Measurements from ENCODE around the gene TTBK2. TPM values are rescaled to one million over a fixed set of nuclear protein-coding genes. Genes with fewer than 3 reads are reported as not detected.

TTBK2 gene
- total RNA-seq, 2 donors from 2014 or later = 17.9 to 24.8 TPM

DNA sequence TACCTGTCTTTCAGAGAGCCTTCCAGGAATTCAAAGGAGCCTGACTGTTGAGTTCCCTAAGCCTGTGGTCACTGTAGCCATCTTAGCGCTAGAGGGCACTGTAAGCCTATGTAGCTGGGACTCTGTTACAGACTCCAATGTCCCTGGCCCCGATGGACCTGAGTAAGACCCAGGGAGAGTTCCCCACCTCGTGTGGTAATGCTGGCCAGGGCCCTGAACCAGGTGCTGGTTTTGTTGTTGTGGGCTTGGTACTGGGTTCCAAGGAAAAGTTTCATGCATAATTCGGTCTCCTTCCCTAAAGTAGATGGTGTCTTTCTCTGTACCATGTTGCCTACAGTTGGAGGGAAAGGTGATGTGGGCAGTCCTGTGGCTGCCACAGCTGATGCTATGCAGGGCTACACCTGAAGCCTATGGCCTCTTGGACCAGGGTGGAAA, 216.1 kb downstream of the TTBK2 start:
- no peaks in the 10 kb centered on the region for H3K9me3 Mint-ChIP-seq
- Histone ChIP-seq H3K9me3 (ENCODE audit: control insufficient read depth, low read length) (peaks cover 8% of the 10 kb centered on the region), H3K4me1 (ENCODE audit: control insufficient read depth, insufficient read depth, low read length) (no peaks in the 10 kb centered on the region), H3K36me3 (ENCODE audit: control insufficient read depth, insufficient read depth, low read length) (no peaks in the 10 kb centered on the region), H3K4me3 (ENCODE audit: low read length) (no peak overlapping the region), H3K9ac (ENCODE audit: extremely low read depth, low read length, poor library complexity, severe bottlenecking) (no peak overlapping the region), H3K27me3 (ENCODE audit: control insufficient read depth, insufficient read depth, low read length, poor library complexity, severe bottlenecking) (no peaks in the 10 kb centered on the region), H3K27ac (ENCODE audit: low read depth, low read length) (no peak overlapping the region)
- no peak overlapping the region for H3K4me3 Mint-ChIP-seq
- peaks cover 4% of the 10 kb centered on the region for H3K36me3 Mint-ChIP-seq (ENCODE audit: low read depth)
- no peak overlapping the region for H3K27ac Mint-ChIP-seq
- WGBS, 2 experiments (ENCODE audit: insufficient coverage in 1 of 2, insufficient read length in 1 of 2) = 46 to 65% methylated on average over 2 to 4 of the region's 4 CpGs
- H3K4me1 Mint-ChIP-seq = no peaks in the 10 kb centered on the region
- H3K27me3 Mint-ChIP-seq (ENCODE audit: insufficient read depth) = no peaks in the 10 kb centered on the region
- TF ChIP-seq, protein P1, sequence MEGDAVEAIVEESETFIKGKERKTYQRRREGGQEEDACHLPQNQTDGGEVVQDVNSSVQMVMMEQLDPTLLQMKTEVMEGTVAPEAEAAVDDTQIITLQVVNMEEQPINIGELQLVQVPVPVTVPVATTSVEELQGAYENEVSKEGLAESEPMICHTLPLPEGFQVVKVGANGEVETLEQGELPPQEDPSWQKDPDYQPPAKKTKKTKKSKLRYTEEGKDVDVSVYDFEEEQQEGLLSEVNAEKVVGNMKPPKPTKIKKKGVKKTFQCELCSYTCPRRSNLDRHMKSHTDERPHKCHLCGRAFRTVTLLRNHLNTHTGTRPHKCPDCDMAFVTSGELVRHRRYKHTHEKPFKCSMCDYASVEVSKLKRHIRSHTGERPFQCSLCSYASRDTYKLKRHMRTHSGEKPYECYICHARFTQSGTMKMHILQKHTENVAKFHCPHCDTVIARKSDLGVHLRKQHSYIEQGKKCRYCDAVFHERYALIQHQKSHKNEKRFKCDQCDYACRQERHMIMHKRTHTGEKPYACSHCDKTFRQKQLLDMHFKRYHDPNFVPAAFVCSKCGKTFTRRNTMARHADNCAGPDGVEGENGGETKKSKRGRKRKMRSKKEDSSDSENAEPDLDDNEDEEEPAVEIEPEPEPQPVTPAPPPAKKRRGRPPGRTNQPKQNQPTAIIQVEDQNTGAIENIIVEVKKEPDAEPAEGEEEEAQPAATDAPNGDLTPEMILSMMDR (conservative IDR thresholded peaks at IDR 0.05) = peak; percentile 93
- DNase-seq = peak; percentile 92

- Histone ChIP-seq H3K9ac (ENCODE audit: extremely low read depth, low read length, poor library complexity, severe bottlenecking) (no peak overlapping the region), H3K36me3 (ENCODE audit: control insufficient read depth, insufficient read depth, low read length) (no peaks in the 10 kb centered on the region), H3K4me1 (ENCODE audit: control insufficient read depth, insufficient read depth, low read length) (no peaks in the 10 kb centered on the region), H3K27ac (ENCODE audit: low read depth, low read length) (no peak overlapping the region), H3K4me3 (ENCODE audit: low read length) (no peak overlapping the region), H3K27me3 (ENCODE audit: control insufficient read depth, insufficient read depth, low read length, poor library complexity, severe bottlenecking) (no peaks in the 10 kb centered on the region), H3K9me3 (ENCODE audit: control insufficient read depth, low read length) (peaks cover 8% of the 10 kb centered on the region)
- no peak overlapping the region for H3K27ac Mint-ChIP-seq
- TF ChIP-seq, protein P1 (conservative IDR thresholded peaks at IDR 0.05) = no peak
- H3K9me3 Mint-ChIP-seq = no peaks in the 10 kb centered on the region
- no peaks in the 10 kb centered on the region for H3K27me3 Mint-ChIP-seq (ENCODE audit: insufficient read depth)
- H3K4me1 Mint-ChIP-seq = no peaks in the 10 kb centered on the region
- H3K36me3 Mint-ChIP-seq (ENCODE audit: low read depth) = peaks cover 4% of the 10 kb centered on the region
- H3K4me3 Mint-ChIP-seq = no peak overlapping the region
- WGBS, 2 experiments (ENCODE audit: insufficient coverage in 1 of 2, insufficient read length in 1 of 2) = 92 to 98% methylated on average over 4 to 5 of the region's 5 CpGs
- no peak for DNase-seq
Measured at GRCh38 chr15:42696626-42697025, 224.0 kb downstream of the TTBK2 start.

DNA sequence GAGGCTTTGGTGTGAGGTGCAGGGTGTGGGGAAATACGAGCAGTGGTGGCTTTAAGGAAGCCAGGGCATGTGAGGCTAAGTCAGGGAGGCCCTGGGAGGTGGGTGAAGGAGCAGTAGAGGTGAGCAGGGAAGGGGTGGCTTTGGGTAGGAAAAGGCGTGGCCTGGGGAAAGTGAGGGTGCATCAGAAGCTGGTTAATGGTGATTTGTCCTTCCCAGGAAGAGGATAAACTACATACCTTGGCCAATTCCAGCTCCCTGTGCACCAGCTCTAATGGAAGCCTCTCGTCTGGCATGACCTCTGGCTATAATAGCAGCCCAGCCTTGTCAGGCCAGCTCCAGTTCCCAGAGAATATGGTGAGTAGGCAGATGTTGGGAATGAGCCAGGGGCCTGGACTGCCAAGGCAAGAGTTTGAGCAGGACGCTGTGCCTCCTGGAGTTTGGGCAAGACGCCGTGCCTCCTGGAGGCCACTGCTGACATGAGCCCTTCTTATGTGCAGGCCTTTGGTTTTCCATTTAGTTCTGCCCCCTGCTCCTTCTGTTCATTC, 225.0 kb downstream of the TTBK2 start:
- H3K27ac ChIP-seq (ENCODE audit: low read depth, low read length) = no peak overlapping the region
- Mint-ChIP-seq H3K4me1 (no peaks in the 10 kb centered on the region), H3K27ac (no peak overlapping the region), H3K9me3 (no peaks in the 10 kb centered on the region), H3K36me3 (ENCODE audit: low read depth) (peaks cover 4% of the 10 kb centered on the region), H3K27me3 (ENCODE audit: insufficient read depth) (no peaks in the 10 kb centered on the region), H3K4me3 (no peak overlapping the region)
- H3K9ac ChIP-seq (ENCODE audit: extremely low read depth, low read length, poor library complexity, severe bottlenecking) = no peak overlapping the region
- H3K4me1 ChIP-seq (ENCODE audit: control insufficient read depth, insufficient read depth, low read length) = no peaks in the 10 kb centered on the region
- peaks cover 1% of the 10 kb centered on the region for H3K9me3 ChIP-seq (ENCODE audit: control insufficient read depth, low read length)
- no peak overlapping the region for H3K4me3 ChIP-seq (ENCODE audit: low read length)
- DNase-seq = no peak
- no peaks in the 10 kb centered on the region for H3K36me3 ChIP-seq (ENCODE audit: control insufficient read depth, insufficient read depth, low read length)
- WGBS, 2 experiments (ENCODE audit: insufficient coverage in 1 of 2, insufficient read length in 1 of 2) = 67 to 93% methylated on average over 1 to 6 of the region's 6 CpGs
- TF ChIP-seq, protein P1 (conservative IDR thresholded peaks at IDR 0.05) = no peak
- no peaks in the 10 kb centered on the region for H3K27me3 ChIP-seq (ENCODE audit: control insufficient read depth, insufficient read depth, low read length, poor library complexity, severe bottlenecking)
